Stimulated activated naive CD4-positive, alpha-beta T cell treated with Interleukin-2 at 50 U/mL for 16 hours (primary cell): ENCODE results near the gene LSP1.
"Not testable (repeated sequence)": the region's sequence is repeated elsewhere in the genome, so short reads cannot be mapped to it uniquely, and the experiment has no call there.

Source experiments
- DNase-seq: peaks from one replicate; lab custom pipeline; 2025; lab: John Stamatoyannopoulos, UW

Gene LSP1

GRCh38 chr11:1877211-1878136 lies 24.6 kb downstream of the LSP1 start:
- DNase-seq: no peak

DNA sequence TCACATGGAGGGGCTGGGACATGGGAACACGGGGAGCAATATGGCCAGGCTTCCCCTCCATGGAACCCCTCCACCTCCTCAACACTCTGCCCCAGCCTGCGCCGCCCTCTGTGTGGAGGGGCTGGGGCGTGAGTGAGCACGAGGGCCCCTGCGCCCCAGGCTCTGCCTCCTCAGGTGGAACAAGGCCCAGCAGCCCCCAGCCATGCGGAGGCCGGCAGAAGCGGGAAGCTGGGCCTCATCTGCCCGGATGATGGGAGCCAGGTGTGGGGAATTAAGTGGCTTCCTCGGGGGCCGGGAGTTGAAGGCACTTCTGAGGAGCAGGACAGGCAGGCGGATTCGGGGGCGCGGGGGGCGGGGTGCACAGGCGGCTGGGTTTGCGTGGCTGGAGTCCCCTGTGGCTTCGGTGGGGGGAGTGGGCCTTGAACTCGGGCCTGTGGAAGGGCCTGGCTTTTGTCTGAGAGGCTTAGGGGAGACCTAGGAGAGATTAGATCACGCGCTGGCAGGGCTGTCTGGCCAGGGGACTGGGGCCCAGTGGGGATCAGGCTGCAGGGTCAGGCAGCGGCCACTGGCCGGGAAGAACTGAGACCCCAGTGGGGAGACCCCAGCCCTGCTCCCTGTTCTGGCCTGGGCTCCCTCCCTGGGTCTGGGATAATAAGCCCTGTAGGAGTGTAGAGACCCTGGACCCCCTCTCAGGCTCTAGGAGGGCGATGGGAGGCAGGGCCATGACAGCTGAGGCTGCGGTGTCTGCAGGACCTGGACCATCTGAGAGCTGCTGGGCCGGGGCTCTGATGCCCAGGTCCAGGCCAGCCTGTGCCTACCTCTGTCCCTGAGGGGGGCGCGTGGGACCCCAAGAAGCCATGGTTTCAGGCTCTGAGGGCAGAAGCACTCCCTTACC lies 25.5 kb downstream of the LSP1 start:
- DNase-seq: no peak

DNA sequence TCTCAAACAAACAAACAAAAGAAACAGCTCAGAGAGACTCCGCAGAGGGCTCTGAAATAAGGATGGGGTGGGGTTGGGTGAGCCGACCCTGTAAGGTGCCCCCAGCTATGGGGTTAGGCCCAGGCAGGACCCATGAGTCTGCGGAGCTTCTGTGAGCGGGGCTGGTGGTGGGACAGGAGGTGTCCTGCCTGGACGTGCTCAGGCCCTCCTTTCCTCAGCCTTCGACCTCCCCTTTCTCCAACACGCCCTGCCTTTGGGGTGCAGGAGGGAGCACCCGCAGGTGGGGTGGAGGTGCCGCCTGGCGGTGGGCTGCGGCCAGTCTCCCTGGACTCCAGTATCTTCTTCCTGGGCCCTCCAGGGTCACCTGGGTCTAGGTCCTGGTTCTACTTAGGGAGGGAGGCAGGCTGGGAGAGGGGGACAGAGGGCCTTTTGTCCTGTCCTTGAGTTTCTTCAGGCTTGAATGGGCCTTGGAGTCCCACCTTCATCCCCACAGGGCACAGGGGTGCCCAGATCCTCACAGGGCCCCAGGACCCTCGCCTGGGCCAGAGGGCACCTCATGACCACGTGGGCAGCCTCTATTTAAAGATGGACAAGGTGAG lies 26.6 kb downstream of the LSP1 start:
- no peak for DNase-seq

DNA sequence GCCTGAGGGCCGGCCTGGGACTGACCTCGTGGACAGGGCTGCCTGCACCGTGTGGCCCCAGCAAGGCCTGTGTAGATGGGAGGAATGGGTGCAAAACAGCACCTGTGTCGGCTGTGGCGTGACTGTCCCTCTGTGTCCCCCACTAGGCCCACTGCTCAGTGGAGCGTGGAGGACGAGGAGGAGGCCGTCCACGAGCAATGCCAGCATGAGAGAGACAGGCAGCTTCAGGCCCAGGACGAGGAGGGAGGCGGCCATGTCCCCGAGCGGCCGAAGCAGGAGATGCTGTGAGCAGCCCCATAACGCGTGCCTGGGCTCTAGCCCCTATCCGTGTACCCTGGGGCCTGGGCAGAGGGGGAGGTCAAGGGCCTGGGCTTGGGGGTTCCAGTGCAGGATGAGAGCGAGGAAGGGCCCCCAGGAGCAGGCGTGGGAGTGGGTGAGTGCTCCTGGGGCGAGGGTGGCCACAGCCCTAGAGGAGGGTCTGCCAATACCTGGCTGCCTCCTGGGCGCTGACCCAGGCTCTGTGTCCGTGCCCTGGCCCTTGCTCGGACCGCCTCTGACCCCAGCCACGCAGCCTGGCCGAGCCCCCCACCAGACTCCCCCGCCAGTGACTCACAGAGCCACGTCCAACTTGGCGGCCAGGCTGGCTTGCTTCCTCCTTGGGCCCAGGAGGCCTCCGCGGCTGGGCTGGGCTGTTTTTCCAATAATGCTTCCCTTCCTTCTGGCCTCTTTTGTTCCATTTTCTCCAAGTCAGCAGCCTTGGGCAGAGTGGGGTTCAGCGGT lies 27.2 kb downstream of the LSP1 start:
- no peak for DNase-seq

- no peak for DNase-seq
Measured at GRCh38 chr11:1880746-1881441, 28.0 kb downstream of the LSP1 start.

DNA sequence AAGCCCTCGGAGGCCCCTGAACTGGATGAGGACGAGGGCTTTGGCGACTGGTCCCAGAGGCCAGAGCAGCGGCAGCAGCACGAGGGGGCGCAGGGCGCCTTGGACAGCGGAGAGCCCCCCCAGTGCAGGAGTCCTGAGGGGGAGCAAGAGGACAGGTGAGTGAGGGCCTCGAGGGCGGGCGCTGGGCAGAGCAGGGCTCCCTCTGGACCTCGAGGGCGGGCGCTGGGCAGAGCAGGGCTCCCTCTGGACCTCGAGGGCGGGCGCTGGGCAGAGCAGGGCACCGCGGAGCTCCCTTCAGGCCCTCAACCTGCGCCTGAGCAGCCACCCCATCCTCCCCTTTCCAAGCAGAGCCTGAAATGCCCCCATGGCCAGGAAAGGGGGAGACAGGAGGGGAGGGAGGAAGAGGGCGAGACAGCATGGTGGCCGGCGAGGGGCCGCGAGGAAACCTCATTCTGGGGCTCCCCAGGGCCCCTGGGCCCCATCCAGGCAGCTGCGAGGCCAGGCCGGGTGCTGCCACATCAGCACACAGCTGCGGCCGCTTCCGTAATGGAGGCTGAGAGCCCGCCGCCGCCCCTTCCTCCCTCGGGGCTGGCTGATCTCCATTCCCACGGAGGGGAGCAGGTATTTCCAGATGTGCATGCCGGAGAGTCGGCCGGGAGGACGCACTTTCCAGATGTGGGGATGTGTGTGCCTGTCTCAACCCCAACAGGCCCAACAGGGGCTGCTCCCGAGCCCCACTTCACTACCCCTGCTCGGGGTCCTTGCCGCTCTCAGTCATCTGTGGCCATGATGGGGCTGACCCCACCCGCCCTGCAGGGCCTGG lies 28.8 kb downstream of the LSP1 start:
- DNase-seq: no peak

DNA sequence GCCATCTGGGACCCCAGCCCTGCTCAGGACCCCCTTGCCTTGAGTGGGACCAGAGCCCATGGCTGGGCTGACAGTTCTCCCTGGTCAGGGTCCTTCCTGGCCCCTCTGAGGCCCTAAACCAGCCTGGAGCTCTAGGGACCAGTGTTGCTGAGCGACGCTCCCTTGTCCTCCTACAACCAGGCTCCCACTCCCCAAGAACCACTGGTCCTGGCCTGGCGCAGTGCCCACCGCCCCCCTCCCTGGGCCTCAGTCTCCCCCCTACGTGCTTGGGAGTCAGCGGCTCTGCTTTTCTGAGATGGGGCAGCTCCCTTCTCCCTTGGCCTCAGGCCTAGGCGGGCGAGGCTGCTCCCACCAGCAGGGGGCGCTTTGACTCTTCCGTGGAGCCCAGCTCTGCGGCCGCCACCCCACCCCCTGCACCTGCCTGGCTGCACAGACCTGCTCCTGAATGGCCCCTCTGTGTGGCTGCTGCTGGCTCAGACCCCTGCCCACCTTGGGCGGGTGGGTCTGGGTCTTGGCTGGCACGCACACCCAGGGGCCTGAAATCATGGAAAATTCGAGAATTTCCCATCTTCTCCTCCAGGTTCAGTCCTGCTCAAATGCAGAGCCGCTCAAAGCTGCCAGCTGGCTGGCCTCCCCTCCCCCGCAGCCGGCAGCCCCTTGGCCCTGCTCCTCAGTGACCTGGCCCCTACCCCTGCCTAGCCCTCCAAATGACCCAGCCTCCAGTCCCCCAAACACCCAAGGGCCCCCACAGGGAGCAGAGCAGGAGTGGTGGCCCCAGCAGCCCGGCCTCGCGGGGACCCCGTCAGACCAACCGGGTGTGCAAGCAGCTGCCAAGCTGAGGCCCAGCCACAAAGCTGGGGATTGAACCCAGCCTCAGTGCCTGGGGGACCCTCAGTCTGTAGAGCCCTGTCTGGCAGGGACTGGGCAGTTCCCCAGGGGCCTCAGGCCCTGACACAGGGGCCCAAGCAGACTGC lies 29.7 kb downstream of the LSP1 start:
- DNase-seq: peak; percentile 67

GRCh38 chr11:1883346-1884302 lies 30.7 kb downstream of the LSP1 start:
- no peak for DNase-seq

GRCh38 chr11:1884303-1884700 lies 31.4 kb downstream of the LSP1 start:
- DNase-seq: no peak

DNA sequence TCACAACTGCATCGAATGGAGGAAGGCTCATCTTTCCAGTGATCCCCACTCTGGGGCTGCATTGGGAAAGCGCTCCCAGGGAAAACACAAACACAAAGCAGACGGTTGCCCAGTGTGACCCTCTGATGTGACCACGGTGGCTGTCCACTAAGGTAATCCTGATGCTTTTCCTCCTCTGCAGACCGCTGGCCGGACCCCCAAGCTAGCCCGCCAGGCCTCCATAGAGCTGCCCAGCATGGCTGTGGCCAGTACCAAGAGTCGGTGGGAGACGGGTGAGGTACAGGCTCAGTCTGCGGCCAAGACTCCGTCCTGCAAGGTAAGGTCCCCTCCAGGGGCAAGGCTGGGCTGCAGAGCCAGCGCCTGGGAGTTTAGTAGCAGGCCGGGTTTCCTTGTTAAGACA lies 33.7 kb downstream of the LSP1 start:
- DNase-seq: not testable (repeated sequence)

DNA sequence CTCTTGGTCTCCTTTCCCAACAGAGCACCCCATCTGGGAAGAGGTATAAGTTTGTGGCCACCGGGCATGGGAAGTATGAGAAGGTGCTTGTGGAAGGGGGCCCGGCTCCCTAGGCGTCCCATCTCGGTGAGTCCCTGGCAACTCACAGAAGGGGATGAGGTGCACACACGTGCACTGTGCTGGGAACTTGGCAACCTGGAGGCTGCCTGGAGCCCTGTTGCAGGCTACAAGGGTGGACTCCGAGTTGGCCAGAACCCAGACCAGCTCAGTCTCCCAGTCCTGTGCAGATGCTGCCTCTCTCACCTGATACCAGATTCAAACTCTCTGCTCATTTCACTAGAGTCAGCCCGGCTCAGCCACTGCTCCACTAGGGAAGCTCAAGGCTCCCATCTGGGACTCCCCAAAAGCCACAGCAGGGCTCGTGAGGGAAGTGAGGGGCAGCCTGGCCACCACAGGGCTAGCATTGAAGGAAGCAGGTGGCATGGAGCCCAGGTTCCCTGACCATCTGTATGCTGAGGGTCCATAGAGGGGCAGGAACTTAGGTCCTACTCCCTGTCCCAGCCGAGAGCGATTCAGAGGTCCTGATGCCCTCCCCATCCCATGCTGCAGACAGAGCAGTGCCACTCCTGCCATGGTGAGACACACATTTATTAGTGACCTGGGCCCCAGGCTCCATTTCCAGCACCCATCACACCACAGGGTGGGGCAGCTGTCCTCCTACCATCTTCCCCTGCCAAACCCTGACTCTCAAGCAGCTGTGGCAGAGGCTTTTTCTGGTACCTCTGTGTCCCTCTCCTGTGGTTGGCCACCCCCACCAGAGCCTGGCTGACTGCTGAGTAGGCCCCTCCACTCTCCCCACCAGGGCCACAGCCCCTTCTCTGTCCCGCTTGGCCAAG lies 34.8 kb downstream of the LSP1 start:
- no peak for DNase-seq

- no peak for DNase-seq
Measured at GRCh38 chr11:1888347-1888753, 35.5 kb downstream of the LSP1 start.

- no peak for DNase-seq
Measured at GRCh38 chr11:1888811-1889210, 35.9 kb downstream of the LSP1 start.

DNA sequence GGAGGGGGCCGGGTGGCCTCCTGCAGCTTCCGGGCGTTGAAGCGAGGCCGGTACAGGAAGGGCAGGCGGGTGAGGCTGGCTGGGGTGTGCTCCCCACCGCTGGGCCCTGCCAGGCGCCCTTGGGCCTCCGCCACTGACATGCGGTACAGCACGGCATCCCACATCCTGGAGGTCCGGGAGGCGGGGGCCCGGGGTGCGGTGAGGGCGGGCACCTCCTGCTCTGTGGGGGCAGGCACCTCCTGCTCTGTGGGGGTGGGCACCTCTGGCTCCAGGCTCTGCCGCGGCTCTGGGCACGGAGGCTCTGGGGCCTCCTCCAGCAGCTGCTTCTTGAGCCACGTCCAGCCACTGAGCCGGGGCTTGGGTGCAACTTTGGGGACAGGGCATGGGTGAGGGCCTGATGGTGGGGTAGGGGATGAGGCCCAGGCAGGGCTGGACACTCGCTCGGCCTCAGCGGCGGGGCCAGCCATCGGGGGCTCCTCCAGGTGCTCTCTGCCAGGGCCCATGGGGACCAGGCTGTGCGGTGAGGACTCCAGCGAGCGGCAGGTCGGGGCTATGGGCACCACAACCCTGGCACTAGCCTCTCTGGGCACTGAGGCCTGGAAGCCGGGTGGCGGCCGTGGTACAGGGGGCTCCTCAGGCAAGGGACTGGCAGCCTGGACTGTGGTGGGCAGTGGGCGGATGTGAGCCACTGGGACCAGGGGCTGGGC lies 36.5 kb downstream of the LSP1 start:
- peak; percentile 66 for DNase-seq

GRCh38 chr11:1889941-1890855 lies 37.3 kb downstream of the LSP1 start:
- DNase-seq: no peak
